K562 (cell line): ENCODE measurements around the gene PRMT2. TPM values are rescaled to one million over a fixed set of nuclear protein-coding genes. Genes with fewer than 3 reads are reported as not detected.
A peak's percentile ranks its signal among the peaks of the same experiment; 100 is the strongest.

ENCODE experiments used
- ATAC-seq: fragments of 200-7000 bp; cut with Tn5 transposase; 3 replicates; pipeline ENCODE4 v1.9.1; 2020; ENCODE audit warnings: moderate library complexity
- BruUV-seq: library from RNA; stranded (reverse); fragments of 400-500 nt; replicated peaks from 2 replicates; lab custom pipeline; 2021; lab: Mats Ljungman, UMichigan
- CTCF ChIA-PET: fragments of 300-600 bp; formaldehyde crosslinking; extraction: SDS; loops from one replicate; lab custom pipeline; 2021; ENCODE audit warnings: low intra/inter-chr PET ratio; lab: Yijun Ruan, JAX
- POLR2A ChIA-PET: fragments of 300-600, 350-650 bp; sonication (Branson Sonifier 250); formaldehyde crosslinking; extraction: SDS; loops from one replicate; lab custom pipeline; 2021; ENCODE audit warnings: antibody characterized with exemption, inconsistent platforms; lab: Yijun Ruan, JAX
- DNase-seq, 4 experiments: peaks; one replicate each; pipeline versions ENCODE4 v3.0.0 to v3.0.0-alpha.2; 2011 to 2018; ENCODE audit warnings: low spot score in 3 of 4, mixed read lengths in 3 of 4; ENCODE audit errors: extremely low read depth in 1 of 4
- FAIRE-seq: peaks from 2 replicates; lab custom pipeline; 2011; peaks lifted over from hg19 to GRCh38; lab: Jason Lieb, UNC
- H2AFZ ChIP-seq: 2 replicates; pipeline ENCODE4 v1.6.0; 2011; ENCODE audit warnings: low read depth, low read length, control low read depth, inconsistent platforms
- H3K27ac ChIP-seq: fragments of 200-600 bp; 3 replicates; pipeline ENCODE4 v1.8.0; 2011; ENCODE audit warnings: low read depth, mild to moderate bottlenecking, control low read depth, inconsistent platforms, low read length, moderate library complexity, mixed read lengths; ENCODE audit errors: extremely low read depth
- H3K27me3 ChIP-seq, 2 experiments: fragments of 300-600 bp in 1 of 2; 2 replicates in 1 of 2; 3 replicates in 1 of 2; pipeline versions ENCODE4 v1.6.0 to v1.8.0; 2011; ENCODE audit warnings: inconsistent platforms in 2 of 2, low read length in 2 of 2, mild to moderate bottlenecking in 1 of 2, mixed read lengths in 1 of 2, moderate library complexity in 1 of 2; ENCODE audit not compliant: control insufficient read depth in 2 of 2, insufficient read depth in 2 of 2
- H3K36me3 ChIP-seq: fragments of 300-600 bp; 3 replicates; pipeline ENCODE4 v1.8.0; 2011; ENCODE audit warnings: mild to moderate bottlenecking, low read length, inconsistent platforms; ENCODE audit not compliant: control insufficient read depth, insufficient read depth
- H3K4me1 ChIP-seq, 2 experiments: fragments of 200-600 bp in 1 of 2; replicated peaks in 1 of 2; 2 replicates in 1 of 2; 3 replicates in 1 of 2; pipeline versions ENCODE4 v1.5.1 to v1.8.0; 2011; ENCODE audit warnings: inconsistent platforms in 2 of 2, low read length in 2 of 2, mild to moderate bottlenecking in 1 of 2, mixed read lengths in 1 of 2, moderate library complexity in 1 of 2; ENCODE audit not compliant: control insufficient read depth in 2 of 2, insufficient read depth in 2 of 2
- H3K4me2 ChIP-seq: 2 replicates; pipeline ENCODE4 v1.6.1; 2011; ENCODE audit warnings: low read length, control low read depth, inconsistent platforms, mixed read lengths; ENCODE audit not compliant: insufficient read depth
- H3K4me3 ChIP-seq: fragments of 200-600 bp; sonication (generic), shearing (Covaris generic); 2 replicates; pipeline ENCODE4 v1.5.1; 2016; ENCODE audit warnings: control low read depth, inconsistent platforms
- H3K79me2 ChIP-seq: fragments of 200-600 bp; 3 replicates; pipeline ENCODE4 v1.8.0; 2011; ENCODE audit warnings: low read length, inconsistent platforms; ENCODE audit not compliant: control insufficient read depth, insufficient read depth
- H3K9ac ChIP-seq, 2 experiments: 2 replicates each; pipeline versions ENCODE4 v1.6.0 to v1.6.1; 2011; ENCODE audit warnings: low read depth in 2 of 2, low read length in 2 of 2, control low read depth in 1 of 2, inconsistent platforms in 1 of 2, mild to moderate bottlenecking in 1 of 2, mixed read lengths in 1 of 2; ENCODE audit not compliant: insufficient read depth in 1 of 2
- H3K9me1 ChIP-seq: one replicate; pipeline ENCODE4 v1.6.0; 2011; ENCODE audit warnings: inconsistent platforms, mild to moderate bottlenecking, low read length, moderate library complexity; ENCODE audit not compliant: control insufficient read depth, insufficient read depth
- H3K9me3 ChIP-seq: replicated peaks from 2 replicates; pipeline ENCODE4 v1.5.1; 2011; ENCODE audit warnings: low read depth, low read length, inconsistent platforms; ENCODE audit not compliant: control insufficient read depth, insufficient read depth
- H4K20me1 ChIP-seq: replicated peaks from 2 replicates; pipeline ENCODE4 v1.6.1; 2011; ENCODE audit warnings: low read length, inconsistent platforms, mixed read lengths; ENCODE audit not compliant: control insufficient read depth, insufficient read depth
- ARID3B ChIP-seq: fragments of 250-450 bp; sonication (Bioruptor Pico); IDR thresholded peaks from 2 replicates; pipeline ENCODE4 v1.4.0; 2020; ENCODE audit warnings: borderline replicate concordance
- CBX1 ChIP-seq: sonication (generic); IDR thresholded peaks from 2 replicates; pipeline ENCODE4 v1.6.1; 2016; ENCODE audit warnings: antibody characterized with exemption, low read depth, mild to moderate bottlenecking
- CBX2 ChIP-seq: fragments of 200-600 bp; sonication (generic); IDR thresholded peaks from one replicate; pipeline ENCODE4 v1.6.1; 2012; ENCODE audit warnings: mild to moderate bottlenecking, low read length, inconsistent platforms; ENCODE audit not compliant: insufficient read depth, poor library complexity, severe bottlenecking
- CBX8 ChIP-seq: fragments of 200-600 bp; sonication (generic); IDR thresholded peaks from 2 replicates; pipeline ENCODE4 v1.6.1; 2012; ENCODE audit warnings: borderline replicate concordance, mixed run types, low read depth, mild to moderate bottlenecking, moderate library complexity, mixed read lengths, low read length, control low read depth, inconsistent platforms; ENCODE audit not compliant: poor library complexity, severe bottlenecking; ENCODE audit errors: extremely low read depth
- CCNT2 ChIP-seq: IDR thresholded peaks from 2 replicates; pipeline ENCODE4 v1.6.1; 2011; ENCODE audit warnings: borderline replicate concordance, low read depth, mild to moderate bottlenecking, moderate library complexity, mixed read lengths, low read length; ENCODE audit not compliant: insufficient read length; ENCODE audit errors: extremely low read depth
- CEBPB ChIP-seq: fragments of 450-650 bp; IDR thresholded peaks from 2 replicates; pipeline ENCODE4 v1.6.1; 2016; ENCODE audit warnings: missing genetic modification characterization, missing compliant biosample characterization
- CEBPG ChIP-seq, 3 experiments: fragments of 200-800 bp in 1 of 3; sonication (Bioruptor generic) in 1 of 3; sonication (generic) in 1 of 3; formaldehyde crosslinking in 1 of 3; IDR thresholded peaks in 2 of 3; conservative IDR thresholded peaks in 1 of 3; 2 replicates each; pipeline versions ENCODE4 v1.6.1 to v1.8.0; 2016 to 2022; ENCODE audit warnings: missing compliant biosample characterization in 2 of 3, missing genetic modification characterization in 2 of 3, mild to moderate bottlenecking in 1 of 3, missing genetic modification reagents in 1 of 3
- CREBBP ChIP-seq: IDR thresholded peaks from one replicate; pipeline ENCODE4 v1.6.1; 2012; ENCODE audit warnings: low read depth, mild to moderate bottlenecking, control low read depth, inconsistent platforms, low read length
- MEIS2 ChIP-seq: fragments of 450-650 bp; IDR thresholded peaks from 2 replicates; pipeline ENCODE4 v1.6.1; 2014; ENCODE audit warnings: mild to moderate bottlenecking; ENCODE audit not compliant: partially characterized antibody
- PHF20 ChIP-seq: fragments of 450-650 bp; IDR thresholded peaks from 2 replicates; pipeline ENCODE4 v1.6.1; 2018; ENCODE audit not compliant: partially characterized antibody
- SRSF1 ChIP-seq: fragments of 200-400 bp; formaldehyde crosslinking; IDR thresholded peaks from 2 replicates; pipeline ENCODE4 v1.6.1; 2017; ENCODE audit warnings: mild to moderate bottlenecking, low read depth, low read length, moderate library complexity
- ZBTB2 ChIP-seq: fragments of 450-650 bp; IDR thresholded peaks from 2 replicates; pipeline ENCODE4 v1.6.1; 2016; ENCODE audit warnings: antibody characterized with exemption
- ZHX1 ChIP-seq: fragments of 150-350 bp; conservative IDR thresholded peaks from 2 replicates; pipeline ENCODE4 v1.6.1; 2014; ENCODE audit warnings: low read length
- ZNF224 ChIP-seq: sonication (generic); formaldehyde crosslinking; IDR thresholded peaks from 2 replicates; pipeline ENCODE4 v1.8.0; 2022; ENCODE audit warnings: mild to moderate bottlenecking, missing genetic modification reagents
- ZNF644 ChIP-seq: fragments of 200-800 bp; sonication (Bioruptor generic); IDR thresholded peaks from 2 replicates; pipeline ENCODE4 v1.6.1; 2016; ENCODE audit warnings: low read depth, missing genetic modification characterization, missing compliant biosample characterization
- WGBS: fragments of 100-300 bp; shearing (Covaris generic); methylation state at CpG from one replicate; pipeline ENCODE4 v1.1.6; 2016; ENCODE audit warnings: low coverage, mixed read lengths; ENCODE audit not compliant: insufficient coverage; ENCODE audit errors: missing lambda C conversion rate; 5-methylcytosine and 5-hydroxymethylcytosine counted together
- in situ Hi-C: fragments of 300-500 bp; cut with MboI; formaldehyde crosslinking; loops from 4 replicates; pipeline ENCODE4 v1.15.0; 2018; ENCODE audit warnings: inconsistent platforms, mixed read lengths
- intact Hi-C: fragments of 100-400 bp; cut with micrococcal nuclease; formaldehyde crosslinking; loops from 2 replicates; pipeline ENCODE4 v1.14.2; 2022
- polyA plus RNA-seq, 8 experiments: library from polyadenylated mRNA; depleted of rRNA in 4 of 8; stranded (reverse) in 5 of 8; unstranded in 3 of 8; fragments of >200 nt; fragmentation: Nextera tagmentation in 2 of 8; fragmentation: Illumina TruSeq in 1 of 8; extraction: Ambion mirVana in 2 of 8; extraction: Trizol in 1 of 8; gene quantifications; 2 replicates each; pipeline versions ENCODE4 v1.2.1 to v1.2.3, GENCODE V29; 2011 to 2014; ENCODE audit warnings: inconsistent platforms in 1 of 8, missing spikeins in 1 of 8
- total RNA-seq, 7 experiments: library from RNA; depleted of rRNA in 6 of 7; stranded (reverse); fragments of >200 nt in 6 of 7; fragmentation: Illumina TruSeq in 2 of 7; extraction: Trizol in 2 of 7; gene quantifications; 2 replicates each; pipeline versions ENCODE4 v1.2.1 to v1.2.3, GENCODE V29; 2011 to 2021; ENCODE audit warnings: low replicate concordance in 1 of 7

Gene PRMT2
- total and polyA plus RNA-seq, 9 of the 15 experiments (the other 6 are each of a cell fraction or from before 2014, with no cell fraction given): 37.2 to 85.7 (median 59.3) TPM

- Histone ChIP-seq H3K79me2 (no peaks in the 10 kb centered on the region), H3K27me3 (peaks cover 32 to 35% of the 10 kb centered on the region in 2 experiments; a peak in 4 of 5 replicates), H4K20me1 (no peaks in the 10 kb centered on the region), H3K4me1 (peaks cover 8 to 18% of the 10 kb centered on the region in 2 experiments; a peak in 3 of 5 replicates), H3K9me3 (no peaks in the 10 kb centered on the region), H3K4me3 (no peak overlapping the region), H3K9ac (no peak overlapping the region), H2AFZ (no peak overlapping the region), H3K36me3 (no peaks in the 10 kb centered on the region), H3K4me2 (no peak overlapping the region), H3K27ac (no peak overlapping the region), H3K9me1 (no peaks in the 10 kb centered on the region)
- in situ Hi-C loops: no loop called here
- FAIRE-seq (no peak), DNase-seq (peak in 1 of 4 experiments; percentile 2), ATAC-seq (no peak)
- ChIA-PET CTCF (no interaction called here), POLR2A (no interaction called here)
- 12% methylated on average over 9 of the region's 9 CpGs for WGBS
- intact Hi-C loops: no loop called here
- no TSS peak for BruUV-seq
- TF ChIP-seq CEBPG (CRISPR knock-in tag; IDR thresholded peaks at IDR 0.05) (no peak), CEBPG (tag; conservative IDR thresholded peaks at IDR 0.05 in 1 of 2, IDR thresholded peaks at IDR 0.05 in 1 of 2) (peak in 1 of 2 experiments; percentile 58; a peak in 2 of 4 replicates), ZNF644 (tag) (no peak), SRSF1 (no peak), MEIS2 (peak; percentile 71), CEBPB (peak; percentile 49; the same call in 1 of the 2 replicates), ZHX1 (no peak), CBX8 (peak; percentile 66), CBX1 (no peak), ARID3B (CRISPR knock-in tag) (no peak), CBX2 (peak; percentile 78), ZBTB2 (no peak), ZNF224 (CRISPR knock-in tag) (no peak), CCNT2 (no peak), CREBBP (no peak), PHF20 (no peak)
These were observed 31.0 kb upstream of the PRMT2 start for GRCh38 chr21:46604329-46604974.
